ENCODE data around the gene KCNQ1OT1.

KCNQ1OT1 gene

DNA sequence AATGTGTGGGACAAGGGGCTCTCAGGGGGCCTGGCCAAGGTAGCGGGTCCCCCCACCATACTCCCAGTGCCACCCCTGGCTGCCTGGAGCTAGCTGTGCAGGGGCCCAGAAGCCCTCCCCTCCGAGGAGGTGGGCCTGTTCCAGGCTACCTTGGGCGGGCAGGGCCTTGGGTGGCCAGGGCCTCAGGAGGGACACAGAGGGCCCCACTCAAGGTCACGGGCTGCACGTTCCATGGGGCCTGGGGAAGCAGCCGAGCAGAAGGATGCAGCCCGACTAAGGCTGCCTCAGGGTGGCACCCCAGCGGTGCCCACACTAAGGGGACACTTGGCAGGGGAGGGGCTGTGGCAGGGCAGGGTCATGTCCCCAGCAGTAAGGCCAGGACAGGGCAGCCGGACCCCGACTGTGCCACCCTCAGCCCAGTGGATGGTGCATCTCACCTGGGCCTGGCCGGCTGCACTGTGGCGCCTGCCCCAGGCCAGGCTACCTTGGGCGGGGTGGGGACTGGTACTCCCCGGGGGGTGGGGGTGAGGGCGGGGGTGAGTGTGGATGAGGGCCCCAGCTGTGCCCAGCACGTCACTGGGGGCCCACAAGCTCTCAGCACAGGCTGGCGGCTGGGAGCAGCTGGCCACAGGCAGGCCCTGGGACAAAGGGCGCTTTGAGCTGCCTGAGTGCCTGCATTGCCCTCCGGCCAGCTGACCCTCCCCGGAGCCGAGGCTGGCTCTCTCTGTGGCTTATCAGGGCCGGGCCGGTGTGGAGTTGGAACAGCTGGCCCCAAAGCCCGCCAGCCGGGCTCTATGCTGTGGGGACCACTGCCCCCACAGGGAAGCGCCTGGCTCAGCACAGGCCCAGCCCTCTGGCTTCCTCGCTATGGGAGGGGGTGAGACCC, 137.9 kb downstream of the KCNQ1OT1 start:
- Histone ChIP-seq H3K36me3 (ENCODE audit: control insufficient read depth, insufficient read depth, low read length) (no peaks in the 10 kb centered on the region), H3K27ac (ENCODE audit: low read depth, low read length) (no peak overlapping the region), H3K27me3 (ENCODE audit: control insufficient read depth, insufficient read depth, low read length) (peaks cover 74% of the 10 kb centered on the region), H3K9ac (ENCODE audit: low read depth, low read length) (no peak overlapping the region), H3K9me3 (ENCODE audit: control insufficient read depth, insufficient read depth, low read length) (no peaks in the 10 kb centered on the region), H3K4me1 (ENCODE audit: control insufficient read depth, insufficient read depth, low read length) (no peaks in the 10 kb centered on the region), H3K4me3 (ENCODE audit: low read depth, low read length) (no peak overlapping the region)

DNA sequence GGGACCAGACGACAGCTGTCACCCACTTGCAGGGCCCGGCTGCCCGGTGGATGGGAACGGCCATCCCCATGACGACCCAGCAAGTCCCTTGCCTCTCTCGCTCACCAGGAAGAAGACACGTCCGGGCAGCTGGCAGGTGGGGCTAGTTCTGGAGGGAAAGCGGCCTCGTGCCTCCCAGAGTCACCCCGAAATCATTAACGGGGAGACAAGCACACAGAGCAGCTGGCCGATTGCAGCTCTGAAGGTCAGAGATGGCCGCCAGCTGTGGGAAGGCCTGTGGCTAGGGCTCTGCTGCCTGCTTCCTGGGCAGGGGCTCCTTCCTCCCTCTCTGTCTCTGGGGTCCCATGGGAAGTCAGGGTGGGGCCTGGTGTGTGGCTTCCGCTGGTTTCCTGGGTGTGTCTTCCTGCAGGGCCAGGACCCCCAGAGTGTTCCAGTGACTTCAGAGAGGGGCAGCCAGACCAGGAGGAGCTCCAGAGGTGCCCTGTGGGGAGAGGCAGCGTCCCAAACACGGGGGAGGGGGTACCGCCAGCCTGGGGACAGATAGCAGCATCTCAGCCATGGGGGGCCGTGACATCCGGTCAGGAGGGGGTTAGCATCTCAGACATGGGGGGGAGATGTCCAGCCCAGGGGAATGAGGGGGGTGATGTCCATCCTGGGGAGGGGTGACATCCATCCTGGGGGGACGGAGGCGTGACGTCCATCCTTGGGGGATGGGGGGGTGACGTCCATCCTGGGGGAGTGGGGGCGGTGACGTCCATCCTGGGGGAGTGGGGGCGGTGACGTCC, 140.1 kb downstream of the KCNQ1OT1 start:
- peaks cover 77% of the 10 kb centered on the region for H3K27me3 ChIP-seq (ENCODE audit: control insufficient read depth, insufficient read depth, low read length)
- no peaks in the 10 kb centered on the region; the same call in 1 of the 2 replicates for H3K4me1 ChIP-seq (ENCODE audit: control insufficient read depth, insufficient read depth, low read length)
- H3K9ac ChIP-seq (ENCODE audit: low read depth, low read length) = no peak overlapping the region
- H3K9me3 ChIP-seq (ENCODE audit: control insufficient read depth, insufficient read depth, low read length) = no peaks in the 10 kb centered on the region
- H3K36me3 ChIP-seq (ENCODE audit: control insufficient read depth, insufficient read depth, low read length) = no peaks in the 10 kb centered on the region
- H3K27ac ChIP-seq (ENCODE audit: low read depth, low read length) = no peak overlapping the region
- H3K4me3 ChIP-seq (ENCODE audit: low read depth, low read length) = no peak overlapping the region

DNA sequence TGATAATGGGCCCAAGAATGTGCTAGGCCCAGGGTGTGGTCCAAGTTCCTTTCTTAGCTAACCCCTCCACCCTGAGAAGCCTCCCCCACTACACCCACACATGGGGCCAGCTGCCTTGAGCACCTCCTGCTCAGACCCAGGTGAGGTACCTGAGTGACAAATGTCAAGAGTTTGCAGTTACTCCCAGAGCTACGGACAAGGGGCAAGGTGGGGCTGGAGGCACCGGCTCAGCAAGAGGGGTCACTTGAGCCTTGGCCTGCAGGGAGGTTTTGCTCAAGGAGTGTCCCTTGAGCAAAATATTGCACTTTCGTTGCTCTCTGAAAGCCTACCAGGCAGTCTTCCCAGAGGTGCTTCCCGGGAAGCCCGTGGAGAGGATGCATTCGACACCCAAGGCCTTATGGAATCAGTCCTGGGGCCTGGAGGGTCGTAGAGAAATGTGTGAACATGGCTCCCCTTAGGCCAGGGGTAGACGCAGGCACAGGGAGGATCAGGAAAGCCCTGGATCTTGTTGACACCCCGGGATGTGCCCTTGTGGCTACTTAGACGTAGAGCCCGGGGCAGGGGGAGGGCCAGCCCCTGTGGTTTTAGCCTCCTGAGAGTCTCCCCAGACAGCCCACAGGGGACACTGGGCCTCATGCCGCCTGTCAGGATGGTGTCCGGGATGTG, 140.8 kb downstream of the KCNQ1OT1 start:
- Histone ChIP-seq H3K27ac (ENCODE audit: low read depth, low read length) (no peak overlapping the region), H3K27me3 (ENCODE audit: control insufficient read depth, insufficient read depth, low read length) (peaks cover 77% of the 10 kb centered on the region), H3K4me3 (ENCODE audit: low read depth, low read length) (no peak overlapping the region), H3K4me1 (ENCODE audit: control insufficient read depth, insufficient read depth, low read length) (no peaks in the 10 kb centered on the region; the same call in 1 of the 2 replicates), H3K9ac (ENCODE audit: low read depth, low read length) (no peak overlapping the region), H3K36me3 (ENCODE audit: control insufficient read depth, insufficient read depth, low read length) (no peaks in the 10 kb centered on the region), H3K9me3 (ENCODE audit: control insufficient read depth, insufficient read depth, low read length) (no peaks in the 10 kb centered on the region)

DNA sequence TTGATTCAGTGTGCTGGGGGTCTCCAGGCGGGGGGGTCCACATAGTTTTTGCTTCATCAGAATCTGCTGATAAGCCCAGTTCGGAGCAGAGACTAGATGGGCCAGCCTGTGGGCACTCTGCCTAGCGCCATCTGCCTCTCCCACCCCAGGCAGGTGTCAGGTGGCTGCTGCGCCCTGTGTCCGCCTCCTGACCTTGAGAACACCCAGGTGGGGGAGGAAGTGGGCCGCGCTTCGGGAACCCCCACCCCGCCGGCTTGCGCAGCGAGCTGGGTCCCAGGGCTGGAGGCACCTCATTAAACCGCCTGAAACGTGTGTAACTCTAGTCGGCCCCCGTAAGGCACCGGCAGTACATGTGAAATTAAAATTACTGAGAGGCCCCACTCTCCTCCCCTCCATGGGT, 141.4 kb downstream of the KCNQ1OT1 start:
- no peak overlapping the region for H3K27ac ChIP-seq (ENCODE audit: low read depth, low read length)
- peaks cover 74% of the 10 kb centered on the region for H3K27me3 ChIP-seq (ENCODE audit: control insufficient read depth, insufficient read depth, low read length)
- no peaks in the 10 kb centered on the region for H3K36me3 ChIP-seq (ENCODE audit: control insufficient read depth, insufficient read depth, low read length)
- H3K9ac ChIP-seq (ENCODE audit: low read depth, low read length) = no peak overlapping the region
- H3K4me3 ChIP-seq (ENCODE audit: low read depth, low read length) = no peak overlapping the region
- no peaks in the 10 kb centered on the region; the same call in 1 of the 2 replicates for H3K4me1 ChIP-seq (ENCODE audit: control insufficient read depth, insufficient read depth, low read length)
- no peaks in the 10 kb centered on the region for H3K9me3 ChIP-seq (ENCODE audit: control insufficient read depth, insufficient read depth, low read length)
